HG03521 (cell line): Measurements from ENCODE around the gene DPYD.

ENCODE experiments used
- ATAC-seq: cut with Tn5 transposase; IDR thresholded peaks from one replicate; pipeline ENCODE4 v1.9.1; 2021; ENCODE audit warnings: mild to moderate bottlenecking, moderate library complexity; ENCODE audit not compliant: unreplicated experiment

The DPYD gene

GRCh38 chr1:97314685-97315084 is 606.1 kb downstream of the DPYD start:
- no peak for ATAC-seq

DNA sequence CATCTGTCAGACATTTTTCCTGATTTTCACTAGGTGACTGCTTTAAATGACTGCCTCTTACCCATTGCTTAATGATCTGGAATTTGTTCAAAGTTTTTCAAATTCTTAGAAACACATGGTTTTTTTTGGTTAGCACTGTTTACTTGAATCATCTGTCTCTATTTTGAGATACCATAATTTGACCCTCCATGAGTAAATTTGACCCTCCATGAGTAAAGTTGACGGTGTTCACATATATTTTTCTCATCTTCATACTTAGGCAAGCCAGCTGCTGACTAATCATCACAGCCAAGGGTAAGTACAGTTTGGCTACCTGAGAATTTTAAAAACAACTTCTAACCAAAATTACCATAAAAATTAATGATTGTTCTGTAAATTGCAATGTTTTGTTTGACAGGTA is 612.7 kb downstream of the DPYD start:
- ATAC-seq: no peak

DNA sequence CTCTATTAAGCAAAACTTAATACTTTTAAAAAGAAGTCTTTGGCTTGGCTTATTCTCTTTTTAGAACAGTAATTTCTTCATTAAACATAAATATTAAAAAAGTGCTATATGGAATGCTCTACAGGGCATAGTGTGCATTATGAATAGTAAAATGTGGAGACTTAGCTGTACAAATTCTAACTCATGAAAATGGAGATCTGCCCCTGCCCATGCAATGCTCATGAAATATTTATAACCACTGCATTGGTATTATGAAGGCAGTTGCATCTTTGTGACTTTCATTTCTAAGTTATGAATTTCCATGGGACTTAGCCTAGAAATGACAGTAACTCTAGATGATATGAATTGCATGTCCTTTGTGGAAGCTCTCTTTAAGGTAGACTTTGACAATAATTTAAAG is 613.3 kb downstream of the DPYD start:
- ATAC-seq: no peak

- ATAC-seq: no peak
Measured at GRCh38 chr1:97307151-97307550, 613.7 kb downstream of the DPYD start.

- no peak for ATAC-seq
Measured at GRCh38 chr1:97306504-97306903, 614.3 kb downstream of the DPYD start.

DNA sequence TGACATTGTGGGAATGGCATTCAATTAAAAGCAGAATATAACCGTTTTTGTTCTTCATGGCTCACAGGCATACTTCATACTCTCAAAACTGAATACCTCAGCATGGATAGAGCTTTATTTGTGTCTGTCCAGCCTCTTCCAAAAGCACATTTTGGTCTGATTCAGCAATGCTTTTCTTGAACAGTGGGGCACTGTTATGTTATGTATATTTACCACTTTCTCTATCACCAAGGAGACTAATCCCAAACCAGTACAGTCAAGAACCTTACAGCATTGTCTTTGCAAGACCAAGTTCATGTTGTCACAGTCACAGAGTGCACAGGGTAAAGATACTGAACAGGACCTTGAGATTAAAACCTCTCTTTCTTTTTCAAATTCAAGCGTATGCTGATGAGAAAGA is 616.5 kb downstream of the DPYD start:
- ATAC-seq: no peak

DNA sequence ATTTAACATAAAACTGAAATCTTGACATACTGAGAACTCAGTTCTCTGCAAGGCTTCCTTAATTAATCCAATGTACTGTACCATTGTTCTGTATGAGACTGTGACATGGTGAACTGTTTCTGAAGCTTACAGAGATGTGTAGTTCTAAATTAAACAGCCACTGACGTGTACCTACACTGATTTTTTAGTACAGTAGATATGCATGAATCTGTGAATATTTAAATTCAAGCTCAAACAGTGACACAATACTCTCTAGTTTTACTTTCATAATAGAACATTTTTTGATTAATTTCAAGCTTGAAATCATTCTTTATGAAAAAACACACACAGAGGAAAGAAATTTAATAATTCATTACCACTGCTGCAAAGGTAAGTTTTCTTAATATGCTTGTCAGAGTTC is 621.9 kb downstream of the DPYD start:
- no peak for ATAC-seq

- ATAC-seq: no peak
Measured at GRCh38 chr1:97297611-97298010, 623.2 kb downstream of the DPYD start.

DNA sequence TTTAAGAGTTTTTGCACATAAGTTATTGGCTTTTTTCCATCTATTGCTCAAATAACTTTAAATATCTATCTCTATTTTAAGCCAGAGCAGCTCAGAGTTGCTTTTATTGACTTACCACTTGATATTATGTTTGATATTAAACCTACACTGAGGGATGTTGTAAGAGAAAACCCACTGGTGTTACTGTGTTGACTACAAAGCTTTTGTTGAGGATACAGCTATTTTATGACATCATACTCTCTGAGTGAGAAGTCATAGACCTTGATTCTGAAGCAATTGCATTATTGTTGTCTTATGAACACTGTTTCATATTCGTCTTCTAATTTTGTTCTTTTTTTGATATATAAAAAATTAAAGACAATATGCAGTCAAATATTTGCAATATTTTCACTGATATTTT is 638.9 kb downstream of the DPYD start:
- ATAC-seq: no peak

DNA sequence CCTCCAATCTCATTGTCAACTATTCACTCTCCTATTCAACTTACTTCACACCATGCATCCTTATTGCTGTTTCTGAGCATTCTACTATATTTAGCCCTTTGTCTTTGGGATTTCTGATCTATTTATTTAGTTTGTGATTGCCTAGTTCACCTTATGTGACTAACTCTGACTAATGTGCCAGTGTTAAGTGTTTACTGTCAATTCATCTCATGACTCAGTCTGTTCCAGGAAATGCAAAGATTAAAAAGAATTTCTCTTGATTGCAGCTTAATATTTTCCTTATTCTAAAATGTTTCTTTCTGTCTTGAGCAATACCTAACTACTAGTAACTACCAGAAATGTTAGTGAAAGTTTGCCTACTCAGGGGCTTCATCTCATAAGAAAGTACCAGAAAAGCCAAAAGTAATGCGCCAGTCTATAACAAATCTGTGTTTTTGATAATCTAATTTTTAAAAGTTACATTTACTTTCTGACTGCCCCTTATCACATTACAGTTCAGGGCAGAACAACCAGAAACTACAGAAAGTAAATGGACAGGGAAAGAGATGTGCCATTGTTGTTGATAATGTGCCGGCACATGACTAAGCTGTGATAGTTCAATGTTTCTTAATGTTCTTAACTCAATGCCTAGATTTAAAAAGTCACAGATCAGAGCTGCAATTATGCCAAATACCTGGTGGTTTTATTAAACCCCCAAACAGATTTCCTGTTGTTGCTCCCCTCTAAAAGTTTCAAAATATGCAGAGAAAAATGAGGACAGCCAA is 642.8 kb downstream of the DPYD start:
- no peak for ATAC-seq

GRCh38 chr1:97271916-97272788 is 648.7 kb downstream of the DPYD start:
- ATAC-seq: no peak

- ATAC-seq: no peak
Measured at GRCh38 chr1:97270508-97271307, 650.1 kb downstream of the DPYD start.

DNA sequence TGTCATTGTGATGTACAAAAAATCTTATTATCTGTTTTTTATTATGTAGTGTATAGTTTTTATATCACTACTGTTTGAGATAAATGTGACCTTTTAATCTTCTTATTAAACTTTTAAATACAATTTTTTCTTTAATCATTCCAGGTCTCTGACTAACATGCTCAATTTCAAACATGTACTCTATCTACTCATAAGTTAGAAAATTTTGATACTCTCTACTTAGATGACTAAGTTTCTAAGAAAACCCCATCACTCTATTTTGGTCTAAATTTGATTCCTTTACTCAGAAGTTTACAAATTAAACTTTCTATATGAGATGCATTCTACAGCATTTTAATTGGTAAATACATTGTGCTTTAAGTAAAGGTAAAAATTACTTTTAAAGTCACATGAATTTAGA is 655.2 kb downstream of the DPYD start:
- no peak for ATAC-seq

GRCh38 chr1:97262842-97263241 is 658.0 kb downstream of the DPYD start:
- ATAC-seq: no peak

DNA sequence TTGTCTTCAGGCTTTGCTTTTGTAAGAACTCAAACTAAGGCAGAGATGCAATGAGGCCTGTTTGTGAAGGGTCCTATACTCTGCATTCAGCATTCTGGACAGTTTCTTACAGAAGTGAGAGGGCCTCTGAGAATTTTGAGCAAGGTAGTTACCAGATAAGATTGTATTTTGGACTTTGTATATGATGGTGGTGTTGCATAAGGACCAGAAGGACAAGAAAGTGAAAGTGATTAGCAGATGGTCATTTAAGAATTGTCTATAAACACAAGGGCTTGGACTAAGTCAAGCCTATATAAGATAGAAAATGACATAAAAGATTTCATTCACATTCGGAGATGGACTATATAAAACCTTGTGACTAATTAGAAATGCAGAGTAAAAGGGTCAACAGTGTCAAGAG is 662.2 kb downstream of the DPYD start:
- ATAC-seq: no peak

DNA sequence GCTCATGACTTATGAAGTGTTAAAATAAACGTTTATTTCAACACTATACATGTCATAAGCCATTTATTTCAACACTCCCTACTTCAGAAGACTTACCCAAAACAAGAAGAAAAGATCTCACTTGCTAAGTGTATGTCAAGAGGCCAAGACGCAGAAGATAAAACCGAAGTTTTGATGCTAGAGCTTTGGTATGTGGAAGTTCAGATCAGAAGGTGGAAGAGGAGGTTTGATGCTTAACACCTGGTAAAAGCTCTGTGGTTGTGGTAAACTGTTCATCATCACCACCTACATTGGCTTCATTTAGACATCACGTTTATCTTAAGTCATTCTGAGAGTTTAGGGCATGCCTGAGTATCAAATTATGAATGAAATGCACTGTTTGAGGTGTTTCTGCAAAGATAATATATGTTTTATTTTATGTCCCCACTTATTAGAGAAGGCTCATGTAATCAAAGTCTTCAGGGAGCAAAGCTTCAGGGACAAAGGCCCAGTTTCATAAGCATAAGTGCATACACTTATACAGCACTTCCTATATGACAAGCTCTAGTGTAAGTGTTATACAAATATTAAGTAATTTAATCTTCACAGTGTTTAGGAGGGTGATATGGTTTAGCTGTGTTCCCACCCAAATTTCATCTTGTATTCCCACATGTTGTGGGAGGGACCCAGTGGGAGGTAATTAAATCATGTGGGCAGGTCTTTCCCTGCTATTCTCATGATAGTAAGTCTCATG is 665.9 kb downstream of the DPYD start:
- no peak for ATAC-seq

DNA sequence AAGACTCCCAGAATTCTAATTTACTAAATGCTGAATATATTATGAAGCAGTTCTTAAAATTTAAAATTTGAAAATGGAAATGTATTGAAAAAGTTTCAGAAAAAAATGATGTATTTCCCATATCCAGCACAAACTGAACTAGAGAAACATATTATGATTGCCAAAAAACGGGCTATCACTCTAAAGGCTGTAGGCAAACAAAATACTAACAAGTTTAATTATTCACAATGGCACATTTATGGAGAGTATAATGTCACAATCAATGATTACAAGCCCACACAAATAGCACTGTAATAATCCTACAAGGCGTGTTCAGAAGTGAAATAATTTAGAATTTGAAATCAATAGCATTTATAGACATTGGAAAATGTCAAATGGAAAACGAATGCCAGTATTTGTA is 667.9 kb downstream of the DPYD start:
- no peak for ATAC-seq

- ATAC-seq: no peak
Measured at GRCh38 chr1:97252076-97252475, 668.8 kb downstream of the DPYD start.

- ATAC-seq: no peak
Measured at GRCh38 chr1:97247196-97247595, 673.6 kb downstream of the DPYD start.

GRCh38 chr1:97245682-97246081 is 675.2 kb downstream of the DPYD start:
- no peak for ATAC-seq

DNA sequence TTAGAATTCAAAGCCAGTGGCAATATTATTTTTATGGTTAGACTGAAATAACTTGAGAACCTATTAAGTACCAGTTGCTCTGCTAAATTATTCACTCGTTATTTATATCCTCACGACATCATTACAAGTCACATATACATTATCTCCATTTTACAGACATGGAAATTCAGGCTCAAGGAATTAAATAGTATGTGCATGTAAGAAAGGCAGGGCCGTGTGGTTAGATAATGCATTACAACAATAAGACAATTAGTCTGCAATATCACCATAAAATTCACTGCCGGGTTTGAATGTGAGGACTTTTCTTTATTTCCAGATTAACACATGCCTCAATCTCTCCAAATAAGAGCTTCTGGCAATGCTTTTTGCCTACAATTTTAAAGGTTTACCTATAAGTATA is 675.8 kb downstream of the DPYD start:
- ATAC-seq: no peak
